ENCODE data around the gene GPR32. TPM values are rescaled to one million over a fixed set of nuclear protein-coding genes. Genes with fewer than 3 reads are reported as not detected.
"Not testable (repeated sequence)": the region's sequence is repeated elsewhere in the genome, so short reads cannot be mapped to it uniquely, and the experiment has no call there.

The GPR32 gene
- total and polyA plus RNA-seq, 8 donors: not detected

DNA sequence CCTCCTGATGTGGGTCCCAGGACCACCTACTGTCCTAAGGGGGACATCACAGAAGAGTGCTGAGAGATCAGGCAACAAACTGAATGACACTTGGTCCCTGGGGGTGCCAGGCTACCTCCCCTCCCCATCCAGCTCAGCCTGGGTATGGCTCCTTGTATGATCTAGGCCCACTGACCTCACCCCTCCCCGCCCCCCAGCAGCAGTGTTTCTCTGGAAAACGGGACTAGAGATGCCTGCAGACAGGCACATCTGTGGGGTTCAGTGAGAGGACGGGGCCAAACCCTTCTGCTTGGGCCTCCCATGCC lies 29.2 kb downstream of the GPR32 start:
- DNase-seq (no peak), ATAC-seq (no peak)
- intact Hi-C loops (cut with DNase I): no loop called here
- H3K9me3 ChIP-seq: no peaks in the 10 kb centered on the region
- no peak overlapping the region for H3K4me3 ChIP-seq
- peaks cover 0 to 63% of the 10 kb centered on the region in 2 donors for H3K36me3 ChIP-seq
- TF ChIP-seq, protein P1, sequence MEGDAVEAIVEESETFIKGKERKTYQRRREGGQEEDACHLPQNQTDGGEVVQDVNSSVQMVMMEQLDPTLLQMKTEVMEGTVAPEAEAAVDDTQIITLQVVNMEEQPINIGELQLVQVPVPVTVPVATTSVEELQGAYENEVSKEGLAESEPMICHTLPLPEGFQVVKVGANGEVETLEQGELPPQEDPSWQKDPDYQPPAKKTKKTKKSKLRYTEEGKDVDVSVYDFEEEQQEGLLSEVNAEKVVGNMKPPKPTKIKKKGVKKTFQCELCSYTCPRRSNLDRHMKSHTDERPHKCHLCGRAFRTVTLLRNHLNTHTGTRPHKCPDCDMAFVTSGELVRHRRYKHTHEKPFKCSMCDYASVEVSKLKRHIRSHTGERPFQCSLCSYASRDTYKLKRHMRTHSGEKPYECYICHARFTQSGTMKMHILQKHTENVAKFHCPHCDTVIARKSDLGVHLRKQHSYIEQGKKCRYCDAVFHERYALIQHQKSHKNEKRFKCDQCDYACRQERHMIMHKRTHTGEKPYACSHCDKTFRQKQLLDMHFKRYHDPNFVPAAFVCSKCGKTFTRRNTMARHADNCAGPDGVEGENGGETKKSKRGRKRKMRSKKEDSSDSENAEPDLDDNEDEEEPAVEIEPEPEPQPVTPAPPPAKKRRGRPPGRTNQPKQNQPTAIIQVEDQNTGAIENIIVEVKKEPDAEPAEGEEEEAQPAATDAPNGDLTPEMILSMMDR (IDR thresholded peaks at IDR 0.05): no peak
- H3K4me1 ChIP-seq: peaks cover 12 to 20% of the 10 kb centered on the region in 2 donors
- no peak overlapping the region for H3K27ac ChIP-seq
- H3K27me3 ChIP-seq: no peaks in the 10 kb centered on the region

DNA sequence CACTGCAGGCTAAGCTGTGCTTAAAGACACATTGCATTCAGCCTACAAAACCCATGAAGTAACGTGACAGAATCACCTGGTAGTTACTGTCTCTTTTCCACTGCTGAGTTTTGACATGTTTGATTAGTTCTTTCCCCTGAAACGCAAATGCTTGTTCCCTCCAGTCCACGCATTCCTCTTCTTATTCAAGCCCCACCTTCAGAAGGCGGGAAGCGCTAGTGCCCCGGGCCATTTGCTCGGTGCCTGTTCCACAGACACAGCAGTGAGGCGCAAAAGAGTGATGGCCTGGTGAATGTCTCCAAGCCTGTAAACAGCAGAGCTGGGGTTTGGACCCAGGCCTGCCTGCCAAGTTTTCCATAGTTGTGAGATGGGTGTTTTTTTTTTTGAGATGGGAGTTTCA lies 30.8 kb downstream of the GPR32 start:
- intact Hi-C loops (cut with DNase I): no loop called here
- no peaks in the 10 kb centered on the region for H3K27me3 ChIP-seq
- TF ChIP-seq, protein P1 (IDR thresholded peaks at IDR 0.05): no peak
- no peak overlapping the region for H3K27ac ChIP-seq
- DNase-seq: no peak
- H3K9me3 ChIP-seq: no peaks in the 10 kb centered on the region
- no peak for ATAC-seq
- H3K36me3 ChIP-seq: peaks cover 0 to 62% of the 10 kb centered on the region in 2 donors
- peaks cover 17 to 20% of the 10 kb centered on the region in 2 donors for H3K4me1 ChIP-seq
- no peak overlapping the region for H3K4me3 ChIP-seq

DNA sequence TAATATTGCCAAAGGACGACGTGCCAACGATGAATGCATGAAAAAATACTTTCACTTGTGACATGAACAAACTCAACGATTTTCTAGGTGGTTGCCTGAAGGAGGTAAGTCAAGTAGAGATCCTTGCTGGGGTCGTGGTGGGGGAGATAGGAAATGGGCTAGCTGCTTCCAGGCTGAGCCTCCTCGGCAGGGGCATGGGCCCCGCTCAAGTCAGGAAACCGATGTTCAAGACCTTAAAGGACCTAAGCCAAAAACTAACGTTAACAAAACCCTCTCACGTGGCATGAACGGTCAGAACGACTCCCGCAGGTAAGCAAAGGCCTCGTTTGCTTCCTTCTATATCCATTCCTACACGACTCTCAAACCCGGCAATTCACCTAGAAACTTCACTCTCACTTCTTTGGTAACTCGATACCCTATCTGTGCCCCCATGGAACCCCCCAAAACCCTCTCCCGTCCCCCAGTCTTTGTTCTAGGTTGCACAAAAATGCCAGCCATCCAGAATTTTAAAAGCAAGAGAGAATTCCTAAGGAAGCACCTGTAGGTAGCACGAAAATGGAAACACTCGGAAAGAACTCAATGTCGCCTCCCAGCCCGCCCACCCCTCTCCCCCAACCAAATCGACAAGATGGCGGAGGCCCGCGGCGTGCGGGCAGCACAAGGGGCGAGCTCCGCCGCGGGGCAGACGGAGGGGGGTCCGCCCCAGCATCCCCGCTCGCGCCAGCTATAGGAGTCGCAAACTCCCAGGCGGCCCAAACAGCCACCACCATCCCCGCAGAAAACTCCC lies 33.6 kb downstream of the GPR32 start:
- Histone ChIP-seq H3K9me3 (no peaks in the 10 kb centered on the region), H3K4me3 (peak overlapping the region; percentile 92 to 97), H3K36me3 (peaks cover 0 to 35% of the 10 kb centered on the region in 2 donors), H3K27me3 (no peaks in the 10 kb centered on the region), H3K4me1 (peaks cover 17 to 20% of the 10 kb centered on the region in 2 donors), H3K27ac (peak overlapping the region; percentile 97 to 98)
- intact Hi-C loops (cut with DNase I): no loop called here
- DNase-seq (peak in 1 of 4 donors; percentile 26), ATAC-seq (peak; percentile 8)
- TF ChIP-seq, protein P1 (IDR thresholded peaks at IDR 0.05): no peak

DNA sequence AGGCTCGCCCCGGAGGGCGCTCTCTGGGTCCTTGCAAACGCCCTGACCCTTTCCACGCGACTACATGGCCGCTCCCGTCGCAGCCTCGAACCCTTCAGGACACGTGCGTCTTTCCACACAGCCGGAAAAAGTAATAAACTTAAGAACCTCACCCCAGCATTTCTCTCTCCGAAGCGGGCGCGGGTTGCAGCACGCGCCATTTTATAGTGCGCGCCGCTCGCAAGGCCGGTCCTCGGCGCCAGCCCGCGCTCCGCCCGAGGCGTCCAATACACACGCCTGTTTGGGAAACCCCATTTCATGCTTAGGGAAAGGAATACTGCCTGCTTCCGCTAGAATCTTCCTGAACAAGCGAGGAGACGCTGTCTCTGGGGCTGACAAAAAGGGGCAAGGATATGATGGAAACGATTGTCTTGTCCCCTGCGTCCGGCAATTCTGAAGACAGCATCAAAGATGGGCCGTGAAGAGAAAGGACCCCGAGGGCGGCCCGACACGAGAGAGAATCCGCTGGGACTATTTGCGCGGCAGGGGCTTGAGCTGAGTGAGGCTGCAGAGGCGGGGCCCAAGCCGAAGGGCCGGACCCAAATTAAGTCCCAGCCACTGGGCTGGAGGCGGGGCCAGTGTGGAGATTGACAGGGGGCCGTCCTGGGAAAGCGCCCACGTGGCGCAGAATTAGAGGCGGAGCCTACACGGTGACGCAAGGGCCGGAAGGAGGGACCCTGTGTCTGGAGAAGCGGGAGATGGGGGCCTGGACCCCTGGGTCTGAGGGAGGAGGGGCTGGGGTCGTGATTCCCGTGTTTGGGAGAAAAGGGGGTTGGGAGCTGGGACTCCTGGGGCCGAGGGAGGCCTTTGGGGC lies 34.4 kb downstream of the GPR32 start:
- TF ChIP-seq, protein P1 (IDR thresholded peaks at IDR 0.05): no peak
- ATAC-seq (peak; percentile 99), DNase-seq (peak; percentile 97 to 99 (median 99))
- H3K4me1 ChIP-seq: peaks cover 17 to 20% of the 10 kb centered on the region in 2 donors
- no peaks in the 10 kb centered on the region for H3K9me3 ChIP-seq
- H3K4me3 ChIP-seq: peak overlapping the region; percentile 92 to 97
- intact Hi-C loops (cut with DNase I): no loop called here
- H3K36me3 ChIP-seq: peaks cover 0 to 27% of the 10 kb centered on the region in 2 donors
- H3K27me3 ChIP-seq: no peaks in the 10 kb centered on the region
- peak overlapping the region; percentile 97 to 98 for H3K27ac ChIP-seq

DNA sequence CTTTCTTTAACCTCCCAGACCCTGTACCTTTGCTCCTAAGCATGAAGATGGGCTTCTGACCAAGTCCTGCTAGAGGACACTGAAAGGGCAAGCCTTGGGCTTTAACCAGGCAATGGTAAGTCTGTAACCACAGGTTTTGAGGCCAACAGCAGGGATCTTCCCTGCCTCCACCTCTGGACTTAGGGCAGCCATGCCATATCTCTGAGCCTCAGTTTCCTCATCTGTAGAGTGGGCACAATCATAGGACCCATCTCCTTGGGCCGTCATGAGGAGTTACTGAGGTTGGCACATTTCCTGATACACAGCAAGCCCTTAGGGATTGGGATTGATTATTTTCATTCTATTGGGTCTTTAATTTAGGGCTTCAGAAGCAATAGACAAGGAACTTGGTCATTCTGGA lies 38.6 kb downstream of the GPR32 start:
- DNase-seq: no peak
- Histone ChIP-seq H3K27ac (no peak overlapping the region), H3K36me3 (no peaks in the 10 kb centered on the region), H3K9me3 (no peaks in the 10 kb centered on the region), H3K27me3 (peaks cover 0 to 17% of the 10 kb centered on the region in 2 donors), H3K4me3 (no peak overlapping the region), H3K4me1 (peaks cover 1 to 5% of the 10 kb centered on the region in 2 donors)
- no peak for ATAC-seq
- intact Hi-C loops (cut with DNase I): no loop called here
- TF ChIP-seq, protein P1 (IDR thresholded peaks at IDR 0.05): no peak

DNA sequence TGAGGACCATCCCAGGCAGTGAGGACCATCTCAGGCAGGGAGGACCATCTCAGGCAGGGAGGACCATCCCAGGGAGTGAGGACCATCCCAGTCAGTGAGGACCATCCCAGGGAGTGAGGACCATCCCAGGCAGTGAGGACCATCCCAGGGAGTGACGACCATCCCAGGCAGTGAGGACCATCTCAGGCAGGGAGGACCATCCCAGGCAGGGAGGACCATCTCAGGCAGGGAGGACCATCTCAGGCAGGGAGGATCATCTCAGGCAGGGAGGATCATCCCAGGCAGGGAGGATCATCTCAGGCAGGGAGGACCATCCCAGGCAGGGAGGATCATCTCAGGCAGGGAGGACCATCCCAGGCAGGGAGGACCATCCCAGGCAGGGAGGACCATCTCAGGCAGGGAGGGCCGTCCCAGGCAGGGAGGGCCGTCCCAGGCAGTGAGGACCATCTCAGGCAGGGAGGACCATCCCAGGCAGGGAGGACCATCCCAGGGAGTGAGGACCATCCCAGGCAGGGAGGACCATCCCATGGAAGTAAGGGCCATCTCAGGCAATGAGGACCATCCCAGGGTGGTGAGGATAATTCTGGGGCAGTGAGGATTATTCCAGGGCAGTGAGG lies 41.5 kb downstream of the GPR32 start:
- H3K36me3 ChIP-seq; H3K27ac ChIP-seq; H3K4me3 ChIP-seq; DNase-seq; ATAC-seq; H3K4me1 ChIP-seq; intact Hi-C loops (cut with DNase I); H3K9me3 ChIP-seq: not testable (repeated sequence)
- peaks cover 0 to 44% of the 10 kb centered on the region in 2 donors for H3K27me3 ChIP-seq

Data from left lung (tissue), 10 donors.